HG03066 (cell line): ENCODE results near the gene SH3GL2.
"Not testable (repeated sequence)": the region's sequence is repeated elsewhere in the genome, so short reads cannot be mapped to it uniquely, and the experiment has no call there.

Source experiments
- ATAC-seq: cut with Tn5 transposase; IDR thresholded peaks from one replicate; pipeline ENCODE4 v1.9.1; 2021; ENCODE audit warnings: low read depth; ENCODE audit not compliant: unreplicated experiment

Gene SH3GL2

GRCh38 chr9:17739022-17739421 lies 160.2 kb downstream of the SH3GL2 start:
- no peak for ATAC-seq

GRCh38 chr9:17739736-17740135 lies 160.9 kb downstream of the SH3GL2 start:
- no peak for ATAC-seq

GRCh38 chr9:17742067-17742466 lies 163.2 kb downstream of the SH3GL2 start:
- no peak for ATAC-seq

GRCh38 chr9:17744786-17745185 lies 165.9 kb downstream of the SH3GL2 start:
- no peak for ATAC-seq

GRCh38 chr9:17750269-17750668 lies 171.4 kb downstream of the SH3GL2 start:
- ATAC-seq, result no peak

- no peak for ATAC-seq
Observed at GRCh38 chr9:17751486-17751885, 172.6 kb downstream of the SH3GL2 start.

GRCh38 chr9:17752021-17752420 lies 173.2 kb downstream of the SH3GL2 start:
- no peak for ATAC-seq

GRCh38 chr9:17757816-17758215 lies 178.9 kb downstream of the SH3GL2 start:
- ATAC-seq, result no peak

- ATAC-seq, result no peak
Observed at GRCh38 chr9:17760250-17760649, 181.4 kb downstream of the SH3GL2 start.

- no peak for ATAC-seq
Observed at GRCh38 chr9:17761984-17762676, 183.3 kb downstream of the SH3GL2 start.

- no peak for ATAC-seq
Observed at GRCh38 chr9:17764306-17764705, 185.4 kb downstream of the SH3GL2 start.

GRCh38 chr9:17765131-17765530 lies 186.3 kb downstream of the SH3GL2 start:
- ATAC-seq, result not testable (repeated sequence)

GRCh38 chr9:17772223-17772622 lies 193.4 kb downstream of the SH3GL2 start:
- ATAC-seq, result no peak

GRCh38 chr9:17775656-17776055 lies 196.8 kb downstream of the SH3GL2 start:
- ATAC-seq, result no peak

GRCh38 chr9:17776735-17777134 lies 197.9 kb downstream of the SH3GL2 start:
- no peak for ATAC-seq

- ATAC-seq, result no peak
Observed at GRCh38 chr9:17777465-17777864, 198.6 kb downstream of the SH3GL2 start.

GRCh38 chr9:17782430-17783149 lies 203.7 kb downstream of the SH3GL2 start:
- ATAC-seq, result no peak

GRCh38 chr9:17783227-17783626 lies 204.4 kb downstream of the SH3GL2 start:
- ATAC-seq, result no peak

GRCh38 chr9:17789316-17789715 lies 210.4 kb downstream of the SH3GL2 start:
- no peak for ATAC-seq

GRCh38 chr9:17793713-17794622 lies 215.1 kb downstream of the SH3GL2 start:
- no peak for ATAC-seq

GRCh38 chr9:17795744-17796143 lies 216.9 kb downstream of the SH3GL2 start:
- no peak for ATAC-seq
